Parietal lobe (tissue), 1 donor: ENCODE measurements around the gene AIG1. TPM values are rescaled to one million over a fixed set of nuclear protein-coding genes. Genes with fewer than 3 reads are reported as not detected.

Experiments used
- total RNA-seq: library from RNA; depleted of rRNA; stranded (reverse); fragments of >200 nt; gene quantifications from one replicate; pipeline ENCODE4 v1.2.3, GENCODE V29; 2014

AIG1 gene
- 50.1 TPM for total RNA-seq

GRCh38 chr6:143060806-143061596, at the start of gene AIG1:
Gene AIG1, plus strand, starts transcription at chr6:143060889. Its CDS starts 37 bp downstream, at chr6:143060926.

Other genes starting within 250 kb of the AIG1 start
- gene HIVEP2, start 115.7 kb upstream of the AIG1 start, total RNA-seq = 166 TPM